Ishikawa (cell line): ENCODE results near the gene OR8G5.

Source experiments
- EP300 ChIP-seq: IDR thresholded peaks from 2 replicates; pipeline ENCODE4 v1.6.1; 2012; ENCODE audit warnings: borderline replicate concordance
- MAX ChIP-seq: IDR thresholded peaks from 2 replicates; pipeline ENCODE4 v1.6.1; 2012
- YY1 ChIP-seq: IDR thresholded peaks from 2 replicates; pipeline ENCODE4 v1.6.1; 2012; ENCODE audit warnings: low read depth
- TF ChIP-seq, protein P1 (sequence below): IDR thresholded peaks from 2 replicates; pipeline ENCODE4 v1.6.1; 2012; ENCODE audit warnings: low read depth, mild to moderate bottlenecking

DNA sequence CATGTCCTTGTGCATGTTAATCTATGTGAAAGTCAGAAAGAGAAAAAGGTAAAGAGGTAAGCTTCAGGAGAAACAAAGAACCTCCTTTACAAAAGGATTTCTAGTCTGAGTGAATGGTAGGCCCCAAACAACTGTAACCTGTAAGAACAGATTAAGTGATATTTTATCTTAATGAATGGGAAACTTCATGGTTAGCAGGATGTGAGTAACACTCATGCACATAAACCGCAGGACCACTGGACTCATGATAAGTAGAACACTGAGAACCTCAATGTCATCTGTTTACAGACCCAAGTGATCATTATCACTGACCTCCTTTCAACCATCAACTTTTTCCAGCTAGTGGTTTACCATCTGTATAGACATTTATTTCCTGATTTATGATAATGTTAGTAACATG is 19.9 kb downstream of the OR8G5 start:
- no peak for TF ChIP-seq MAX
- TF ChIP-seq, protein P1, sequence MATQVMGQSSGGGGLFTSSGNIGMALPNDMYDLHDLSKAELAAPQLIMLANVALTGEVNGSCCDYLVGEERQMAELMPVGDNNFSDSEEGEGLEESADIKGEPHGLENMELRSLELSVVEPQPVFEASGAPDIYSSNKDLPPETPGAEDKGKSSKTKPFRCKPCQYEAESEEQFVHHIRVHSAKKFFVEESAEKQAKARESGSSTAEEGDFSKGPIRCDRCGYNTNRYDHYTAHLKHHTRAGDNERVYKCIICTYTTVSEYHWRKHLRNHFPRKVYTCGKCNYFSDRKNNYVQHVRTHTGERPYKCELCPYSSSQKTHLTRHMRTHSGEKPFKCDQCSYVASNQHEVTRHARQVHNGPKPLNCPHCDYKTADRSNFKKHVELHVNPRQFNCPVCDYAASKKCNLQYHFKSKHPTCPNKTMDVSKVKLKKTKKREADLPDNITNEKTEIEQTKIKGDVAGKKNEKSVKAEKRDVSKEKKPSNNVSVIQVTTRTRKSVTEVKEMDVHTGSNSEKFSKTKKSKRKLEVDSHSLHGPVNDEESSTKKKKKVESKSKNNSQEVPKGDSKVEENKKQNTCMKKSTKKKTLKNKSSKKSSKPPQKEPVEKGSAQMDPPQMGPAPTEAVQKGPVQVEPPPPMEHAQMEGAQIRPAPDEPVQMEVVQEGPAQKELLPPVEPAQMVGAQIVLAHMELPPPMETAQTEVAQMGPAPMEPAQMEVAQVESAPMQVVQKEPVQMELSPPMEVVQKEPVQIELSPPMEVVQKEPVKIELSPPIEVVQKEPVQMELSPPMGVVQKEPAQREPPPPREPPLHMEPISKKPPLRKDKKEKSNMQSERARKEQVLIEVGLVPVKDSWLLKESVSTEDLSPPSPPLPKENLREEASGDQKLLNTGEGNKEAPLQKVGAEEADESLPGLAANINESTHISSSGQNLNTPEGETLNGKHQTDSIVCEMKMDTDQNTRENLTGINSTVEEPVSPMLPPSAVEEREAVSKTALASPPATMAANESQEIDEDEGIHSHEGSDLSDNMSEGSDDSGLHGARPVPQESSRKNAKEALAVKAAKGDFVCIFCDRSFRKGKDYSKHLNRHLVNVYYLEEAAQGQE = no peak
- no peak for TF ChIP-seq YY1
- no peak for TF ChIP-seq EP300
